ENCODE measurements around the gene ACSL5. TPM values are rescaled to one million over a fixed set of nuclear protein-coding genes. Genes with fewer than 3 reads are reported as not detected.
A peak's percentile ranks its signal among the peaks of the same experiment; 100 is the strongest.

The ACSL5 gene
- total and polyA plus RNA-seq, 2 of the 4 experiments (the other 2 are of a cell fraction) = 0.87 to 1.3 TPM

- Histone ChIP-seq H2BK120ac (ENCODE audit: low read depth, low read length) (peak within 1 kb of the TSS; percentile 94), H2AK9ac (replicated peaks; ENCODE audit: low read depth, low read length, poor library complexity) (peak within 1 kb of the TSS; percentile 95), H2BK20ac (ENCODE audit: low read depth, low read length) (0 out of 2 replicates have a peak within 1 kb of the TSS, but pooled peaks have one; percentile 22), H3K9me1 (ENCODE audit: insufficient read depth, low read length) (no peaks in the 10 kb centered on the region), H3K4me2 (ENCODE audit: low read depth, low read length) (peak within 1 kb of the TSS; percentile 92), H3K36me3 (ENCODE audit: control insufficient read depth, insufficient read depth, low read length) (no peaks in the 10 kb centered on the region; the same call in 1 of the 2 replicates), H2AFZ (replicated peaks; ENCODE audit: low read length, poor library complexity) (peak within 1 kb of the TSS; percentile 99), H4K91ac (ENCODE audit: insufficient read depth, low read depth, low read length) (peak within 1 kb of the TSS; percentile 73), H3K9me3 (ENCODE audit: control insufficient read depth, insufficient read depth, low read length) (no peaks in the 10 kb centered on the region), H2BK5ac (ENCODE audit: low read depth, low read length, poor library complexity, severe bottlenecking) (peak within 1 kb of the TSS; percentile 80), H3K27ac (ENCODE audit: insufficient read depth, low read length) (peak within 1 kb of the TSS; percentile 92), H3K56ac (ENCODE audit: extremely low read depth, insufficient read depth, low read length) (peak within 1 kb of the TSS; percentile 86), H4K8ac (ENCODE audit: low read depth in 2 of 2, low read length in 2 of 2) (peak within 1 kb of the TSS; percentile 92 to 98), H3K14ac (replicated peaks; ENCODE audit: low read depth, low read length) (peak within 1 kb of the TSS; percentile 85), H3K4me3 (ENCODE audit: insufficient read depth, low read depth, low read length) (peak within 1 kb of the TSS; percentile 95), H3K79me1 (ENCODE audit: low read depth in 1 of 2, low read length in 2 of 2) (peaks cover 24 to 25% of the 10 kb centered on the region in 2 experiments), H4K20me1 (ENCODE audit: insufficient read depth, low read length) (no peaks in the 10 kb centered on the region), H3K4ac (ENCODE audit: low read depth, low read length) (peak within 1 kb of the TSS; percentile 85), H3K27me3 (ENCODE audit: control insufficient read depth, insufficient read depth, low read length) (no peaks in the 10 kb centered on the region), H3K18ac (ENCODE audit: low read depth, low read length) (peak within 1 kb of the TSS; percentile 44; the same call in 1 of the 2 replicates), H3K9ac (ENCODE audit: low read depth, low read length) (peak within 1 kb of the TSS; percentile 97), H4K5ac (ENCODE audit: low read depth, low read length) (peak within 1 kb of the TSS; percentile 83), H2AK5ac (ENCODE audit: low read depth, low read length) (peak within 1 kb of the TSS; percentile 69), H2BK15ac (ENCODE audit: low read depth, low read length) (0 out of 3 replicates have a peak within 1 kb of the TSS, but pooled peaks have one; percentile 39), H3K23ac (ENCODE audit: low read depth, low read length) (peak within 1 kb of the TSS; percentile 86), H3K4me1 (ENCODE audit: control insufficient read depth, insufficient read depth, low read length) (no peaks in the 10 kb centered on the region)
- no TSS peak for BruUV-seq (replicated peaks)
- in situ Hi-C loops (cut with MboI; ENCODE audit: low sequenced_read_pairs) = loop anchor here (10.0 kb wide), 1 partner anchor 262 kb away; the partner anchor contains the start of gene GPAM
- dilution Hi-C loops (cut with HindIII; ENCODE audit: low sequenced_read_pairs, unreplicated experiment) = no loop called here
- DNase-seq (peak; percentile 84), ATAC-seq (ENCODE audit: low read depth) (peak; percentile 96)
- intact Hi-C loops (cut with micrococcal nuclease) = loop anchor here (1.0 kb wide), 2 partner anchors 25 to 938 kb away; no protein-coding TSS in a partner anchor
- 3% methylated on average over 15 of the region's 59 CpGs; no CpG with 5 or more reads in 1 of the 2 experiments for WGBS, 2 experiments (ENCODE audit: extremely low coverage in 2 of 2, insufficient read length in 1 of 2)
- POLR2A ChIA-PET (ENCODE audit: unreplicated experiment) = no interaction called here
- CTCF ChIA-PET = no interaction called here
- no peak for TF ChIP-seq NFE2L2 (IDR thresholded peaks at IDR 0.05; ENCODE audit: low read depth, low read length)
- TF ChIP-seq BHLHE40 (IDR thresholded peaks at IDR 0.05; ENCODE audit: low read depth, low read length) = no peak
- no peak for TF ChIP-seq CHD1 (IDR thresholded peaks at IDR 0.05; ENCODE audit: low read depth, low read length)
- TF ChIP-seq MAFK (IDR thresholded peaks at IDR 0.05; ENCODE audit: low read depth, low read length) = no peak
- TF ChIP-seq, protein P1, sequence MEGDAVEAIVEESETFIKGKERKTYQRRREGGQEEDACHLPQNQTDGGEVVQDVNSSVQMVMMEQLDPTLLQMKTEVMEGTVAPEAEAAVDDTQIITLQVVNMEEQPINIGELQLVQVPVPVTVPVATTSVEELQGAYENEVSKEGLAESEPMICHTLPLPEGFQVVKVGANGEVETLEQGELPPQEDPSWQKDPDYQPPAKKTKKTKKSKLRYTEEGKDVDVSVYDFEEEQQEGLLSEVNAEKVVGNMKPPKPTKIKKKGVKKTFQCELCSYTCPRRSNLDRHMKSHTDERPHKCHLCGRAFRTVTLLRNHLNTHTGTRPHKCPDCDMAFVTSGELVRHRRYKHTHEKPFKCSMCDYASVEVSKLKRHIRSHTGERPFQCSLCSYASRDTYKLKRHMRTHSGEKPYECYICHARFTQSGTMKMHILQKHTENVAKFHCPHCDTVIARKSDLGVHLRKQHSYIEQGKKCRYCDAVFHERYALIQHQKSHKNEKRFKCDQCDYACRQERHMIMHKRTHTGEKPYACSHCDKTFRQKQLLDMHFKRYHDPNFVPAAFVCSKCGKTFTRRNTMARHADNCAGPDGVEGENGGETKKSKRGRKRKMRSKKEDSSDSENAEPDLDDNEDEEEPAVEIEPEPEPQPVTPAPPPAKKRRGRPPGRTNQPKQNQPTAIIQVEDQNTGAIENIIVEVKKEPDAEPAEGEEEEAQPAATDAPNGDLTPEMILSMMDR (conservative IDR thresholded peaks at IDR 0.05; ENCODE audit: low read depth, low read length) = peak; percentile 24; the same call in 1 of the 2 replicates
- 0 out of 2 replicates have a peak, but pooled peaks have one; percentile 10 for TF ChIP-seq RAD21 (IDR thresholded peaks at IDR 0.05; ENCODE audit: low read length)
- TF ChIP-seq POLR2A (IDR thresholded peaks at IDR 0.05; ENCODE audit: low read depth, low read length) = peak; percentile 67; the same call in 1 of the 2 replicates
- no peak for TF ChIP-seq CEBPB (IDR thresholded peaks at IDR 0.05; ENCODE audit: low read depth, low read length)
- TF ChIP-seq ELK1 (IDR thresholded peaks at IDR 0.05; ENCODE audit: borderline replicate concordance, low read depth, low read length) = no peak
- peak; percentile 57; the same call in 1 of the 2 replicates for TF ChIP-seq MAZ (IDR thresholded peaks at IDR 0.05; ENCODE audit: borderline replicate concordance, low read depth, low read length)
- peak; percentile 55; the same call in 1 of the 2 replicates for TF ChIP-seq MXI1 (IDR thresholded peaks at IDR 0.05; ENCODE audit: borderline replicate concordance, low read depth, low read length)
- no peak; the same call in 1 of the 2 replicates for TF ChIP-seq SMC3 (IDR thresholded peaks at IDR 0.05; ENCODE audit: low read depth, low read length)
- TF ChIP-seq RFX5 (IDR thresholded peaks at IDR 0.05; ENCODE audit: low read depth, low read length) = no peak
Observed at GRCh38 chr10:112446855-112447619, 73.1 kb downstream of the ACSL5 start, which contains the start of the genes VTI1A and ZDHHC6. VTI1A (plus strand) TSS chr10:112447215; CDS start chr10:112447374, 159 bp downstream. ZDHHC6 (minus strand) TSS chr10:112446914; CDS start chr10:112445436, 1,478 bp downstream.

Data from IMR-90 (cell line).